K562 (cell line): ENCODE measurements around the gene ARID3C. TPM values are rescaled to one million over a fixed set of nuclear protein-coding genes. Genes with fewer than 3 reads are reported as not detected.

Experiments used
- ARNT ChIP-seq, 2 experiments: fragments of 450-650 bp; IDR thresholded peaks; 2 replicates each; pipeline ENCODE4 v1.6.1; 2016; ENCODE audit warnings: mild to moderate bottlenecking in 1 of 2
- ELF1 ChIP-seq: fragments of 200-800 bp; sonication (Bioruptor generic); IDR thresholded peaks from 2 replicates; pipeline ENCODE4 v1.6.1; 2016; ENCODE audit warnings: missing genetic modification characterization, missing compliant biosample characterization
- FIP1L1 ChIP-seq: fragments of 200-400 bp; formaldehyde crosslinking; IDR thresholded peaks from 2 replicates; pipeline ENCODE4 v1.6.1; 2018; ENCODE audit warnings: mild to moderate bottlenecking, low read depth, low read length; ENCODE audit not compliant: poor library complexity, severe bottlenecking
- FOXO4 ChIP-seq: fragments of 450-650 bp; formaldehyde crosslinking; IDR thresholded peaks from 2 replicates; pipeline ENCODE4 v1.4.0; 2020; ENCODE audit warnings: mild to moderate bottlenecking, moderate library complexity
- HDAC1 ChIP-seq, 2 experiments: fragments of 450-650 bp; IDR thresholded peaks; 2 replicates each; pipeline ENCODE4 v1.6.1; 2016 to 2017; ENCODE audit warnings: inconsistent platforms in 1 of 2, mild to moderate bottlenecking in 1 of 2, moderate library complexity in 1 of 2
- JUNB ChIP-seq: fragments of 450-650 bp; formaldehyde crosslinking; conservative IDR thresholded peaks from 2 replicates; pipeline ENCODE4 v1.4.0; 2020; ENCODE audit warnings: mild to moderate bottlenecking
- KAT2B ChIP-seq: IDR thresholded peaks from one replicate; pipeline ENCODE4 v1.6.1; 2012; ENCODE audit warnings: low read depth, mild to moderate bottlenecking, control low read depth, inconsistent platforms, low read length, moderate library complexity
- PCBP2 ChIP-seq: fragments of 200-400 bp; formaldehyde crosslinking; IDR thresholded peaks from 2 replicates; pipeline ENCODE4 v1.6.1; 2018; ENCODE audit warnings: low read length, low read depth, mild to moderate bottlenecking, moderate library complexity; ENCODE audit not compliant: poor library complexity, severe bottlenecking
- POLR2A ChIP-seq: fragments of 450-650 bp; conservative IDR thresholded peaks from 2 replicates; pipeline ENCODE4 v1.6.1; 2016
- POLR2AphosphoS2 ChIP-seq: IDR thresholded peaks from 2 replicates; pipeline ENCODE4 v1.6.1; 2012; ENCODE audit warnings: low read length, improper control_type of control experiment
- RBBP5 ChIP-seq: fragments of 200-600 bp; sonication (generic); IDR thresholded peaks from 2 replicates; pipeline ENCODE4 v1.6.1; 2012; ENCODE audit warnings: borderline replicate concordance, mild to moderate bottlenecking, low read length, control low read depth, inconsistent platforms; ENCODE audit not compliant: insufficient read depth, poor library complexity, severe bottlenecking
- RCOR1 ChIP-seq, 2 experiments: IDR thresholded peaks; 2 replicates each; pipeline ENCODE4 v1.6.1; 2012; ENCODE audit warnings: low read depth in 2 of 2, low read length in 2 of 2, borderline replicate concordance in 1 of 2, improper control_type of control experiment in 1 of 2
- TCF7L2 ChIP-seq: fragments of 150-350 bp; IDR thresholded peaks from 2 replicates; pipeline ENCODE4 v1.6.1; 2016; ENCODE audit warnings: low read depth, mild to moderate bottlenecking, low read length, moderate library complexity
- TEAD1 ChIP-seq, 2 experiments: fragments of 450-650 bp in 1 of 2; sonication (generic) in 1 of 2; formaldehyde crosslinking; IDR thresholded peaks; 2 replicates each; pipeline versions ENCODE4 v1.4.0 to v1.8.0; 2020 to 2022; ENCODE audit warnings: mild to moderate bottlenecking in 2 of 2, missing genetic modification reagents in 1 of 2
- ZNF165 ChIP-seq: fragments of 250-450 bp; sonication (Bioruptor Pico); IDR thresholded peaks from 2 replicates; pipeline ENCODE4 v1.4.0; 2020; ENCODE audit warnings: borderline replicate concordance
- polyA plus RNA-seq, 8 experiments: library from polyadenylated mRNA; depleted of rRNA in 4 of 8; stranded (reverse) in 5 of 8; unstranded in 3 of 8; fragments of >200 nt; fragmentation: Nextera tagmentation in 2 of 8; fragmentation: Illumina TruSeq in 1 of 8; extraction: Ambion mirVana in 2 of 8; extraction: Trizol in 1 of 8; gene quantifications; 2 replicates each; pipeline versions ENCODE4 v1.2.1 to v1.2.3, GENCODE V29; 2011 to 2014; ENCODE audit warnings: inconsistent platforms in 1 of 8, missing spikeins in 1 of 8
- total RNA-seq, 7 experiments: library from RNA; depleted of rRNA in 6 of 7; stranded (reverse); fragments of >200 nt in 6 of 7; fragmentation: Illumina TruSeq in 2 of 7; extraction: Trizol in 2 of 7; gene quantifications; 2 replicates each; pipeline versions ENCODE4 v1.2.1 to v1.2.3, GENCODE V29; 2011 to 2021; ENCODE audit warnings: low replicate concordance in 1 of 7
- TF ChIP-seq, protein P1 (sequence below): sonication (generic); formaldehyde crosslinking; IDR thresholded peaks from 2 replicates; pipeline ENCODE4 v1.8.1; 2023; ENCODE audit warnings: mild to moderate bottlenecking, missing genetic modification reagents
- TF ChIP-seq, protein P2 (sequence below): fragments of 250-450 bp; sonication (Bioruptor Pico); IDR thresholded peaks from 2 replicates; pipeline ENCODE4 v1.4.0; 2020; ENCODE audit warnings: mild to moderate bottlenecking, moderate library complexity
- TF ChIP-seq, protein P3 (sequence below): IDR thresholded peaks from 2 replicates; pipeline ENCODE4 v1.6.1; 2011; ENCODE audit not compliant: insufficient read length; ENCODE audit errors: extremely low read depth

Gene ARID3C
- total and polyA plus RNA-seq, 9 of the 15 experiments (the other 6 are each of a cell fraction or from before 2014, with no cell fraction given), result not detected

GRCh38 chr9:34611811-34612787 is 16.8 kb downstream of the ARID3C start, which contains the start of gene RPP25L (continued):
- TF ChIP-seq TCF7L2 (no peak), ARNT (IDR thresholded peaks at IDR 0.05) (no peak), HDAC1 (IDR thresholded peaks at IDR 0.05) (0 out of 4 replicates have a peak, but pooled peaks of 1 of the 2 experiments have one; percentile 47), PCBP2 (no peak), JUNB (no peak), RBBP5 (peak; percentile 37), KAT2B (no peak), POLR2A (peak; percentile 87), FOXO4 (no peak), ZNF165 (no peak), ELF1 (tag) (no peak), FIP1L1 (no peak), TEAD1 (CRISPR knock-in tag; IDR thresholded peaks at IDR 0.05) (peak in 1 of 2 experiments; percentile 34; a peak in 1 of 4 replicates), RCOR1 (IDR thresholded peaks at IDR 0.05; ENCODE audit: borderline replicate concordance in 1 of 2, low read depth in 2 of 2, low read length in 2 of 2) (0 out of 4 replicates have a peak, but pooled peaks of 1 of the 2 experiments have one; percentile 12), POLR2AphosphoS2 (peak; percentile 64; the same call in 1 of the 2 replicates)
- TF ChIP-seq, protein P1, sequence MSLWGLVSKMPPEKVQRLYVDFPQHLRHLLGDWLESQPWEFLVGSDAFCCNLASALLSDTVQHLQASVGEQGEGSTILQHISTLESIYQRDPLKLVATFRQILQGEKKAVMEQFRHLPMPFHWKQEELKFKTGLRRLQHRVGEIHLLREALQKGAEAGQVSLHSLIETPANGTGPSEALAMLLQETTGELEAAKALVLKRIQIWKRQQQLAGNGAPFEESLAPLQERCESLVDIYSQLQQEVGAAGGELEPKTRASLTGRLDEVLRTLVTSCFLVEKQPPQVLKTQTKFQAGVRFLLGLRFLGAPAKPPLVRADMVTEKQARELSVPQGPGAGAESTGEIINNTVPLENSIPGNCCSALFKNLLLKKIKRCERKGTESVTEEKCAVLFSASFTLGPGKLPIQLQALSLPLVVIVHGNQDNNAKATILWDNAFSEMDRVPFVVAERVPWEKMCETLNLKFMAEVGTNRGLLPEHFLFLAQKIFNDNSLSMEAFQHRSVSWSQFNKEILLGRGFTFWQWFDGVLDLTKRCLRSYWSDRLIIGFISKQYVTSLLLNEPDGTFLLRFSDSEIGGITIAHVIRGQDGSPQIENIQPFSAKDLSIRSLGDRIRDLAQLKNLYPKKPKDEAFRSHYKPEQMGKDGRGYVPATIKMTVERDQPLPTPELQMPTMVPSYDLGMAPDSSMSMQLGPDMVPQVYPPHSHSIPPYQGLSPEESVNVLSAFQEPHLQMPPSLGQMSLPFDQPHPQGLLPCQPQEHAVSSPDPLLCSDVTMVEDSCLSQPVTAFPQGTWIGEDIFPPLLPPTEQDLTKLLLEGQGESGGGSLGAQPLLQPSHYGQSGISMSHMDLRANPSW (CRISPR knock-in tag), result no peak
- TF ChIP-seq, protein P2, sequence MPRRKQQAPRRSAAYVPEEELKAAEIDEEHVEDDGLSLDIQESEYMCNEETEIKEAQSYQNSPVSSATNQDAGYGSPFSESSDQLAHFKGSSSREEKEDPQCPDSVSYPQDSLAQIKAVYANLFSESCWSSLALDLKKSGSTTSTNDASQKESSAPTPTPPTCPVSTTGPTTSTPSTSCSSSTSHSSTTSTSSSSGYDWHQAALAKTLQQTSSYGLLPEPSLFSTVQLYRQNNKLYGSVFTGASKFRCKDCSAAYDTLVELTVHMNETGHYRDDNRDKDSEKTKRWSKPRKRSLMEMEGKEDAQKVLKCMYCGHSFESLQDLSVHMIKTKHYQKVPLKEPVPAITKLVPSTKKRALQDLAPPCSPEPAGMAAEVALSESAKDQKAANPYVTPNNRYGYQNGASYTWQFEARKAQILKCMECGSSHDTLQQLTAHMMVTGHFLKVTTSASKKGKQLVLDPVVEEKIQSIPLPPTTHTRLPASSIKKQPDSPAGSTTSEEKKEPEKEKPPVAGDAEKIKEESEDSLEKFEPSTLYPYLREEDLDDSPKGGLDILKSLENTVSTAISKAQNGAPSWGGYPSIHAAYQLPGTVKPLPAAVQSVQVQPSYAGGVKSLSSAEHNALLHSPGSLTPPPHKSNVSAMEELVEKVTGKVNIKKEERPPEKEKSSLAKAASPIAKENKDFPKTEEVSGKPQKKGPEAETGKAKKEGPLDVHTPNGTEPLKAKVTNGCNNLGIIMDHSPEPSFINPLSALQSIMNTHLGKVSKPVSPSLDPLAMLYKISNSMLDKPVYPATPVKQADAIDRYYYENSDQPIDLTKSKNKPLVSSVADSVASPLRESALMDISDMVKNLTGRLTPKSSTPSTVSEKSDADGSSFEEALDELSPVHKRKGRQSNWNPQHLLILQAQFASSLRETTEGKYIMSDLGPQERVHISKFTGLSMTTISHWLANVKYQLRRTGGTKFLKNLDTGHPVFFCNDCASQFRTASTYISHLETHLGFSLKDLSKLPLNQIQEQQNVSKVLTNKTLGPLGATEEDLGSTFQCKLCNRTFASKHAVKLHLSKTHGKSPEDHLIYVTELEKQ (CRISPR knock-in tag), result no peak
- TF ChIP-seq, protein P3, sequence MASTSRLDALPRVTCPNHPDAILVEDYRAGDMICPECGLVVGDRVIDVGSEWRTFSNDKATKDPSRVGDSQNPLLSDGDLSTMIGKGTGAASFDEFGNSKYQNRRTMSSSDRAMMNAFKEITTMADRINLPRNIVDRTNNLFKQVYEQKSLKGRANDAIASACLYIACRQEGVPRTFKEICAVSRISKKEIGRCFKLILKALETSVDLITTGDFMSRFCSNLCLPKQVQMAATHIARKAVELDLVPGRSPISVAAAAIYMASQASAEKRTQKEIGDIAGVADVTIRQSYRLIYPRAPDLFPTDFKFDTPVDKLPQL, result no peak
